ENCODE measurements around the gene SLC35B4.

The SLC35B4 gene

GRCh38 chr7:134297489-134297888 lies 19.2 kb downstream of the SLC35B4 start:
- TF ChIP-seq, protein P1, sequence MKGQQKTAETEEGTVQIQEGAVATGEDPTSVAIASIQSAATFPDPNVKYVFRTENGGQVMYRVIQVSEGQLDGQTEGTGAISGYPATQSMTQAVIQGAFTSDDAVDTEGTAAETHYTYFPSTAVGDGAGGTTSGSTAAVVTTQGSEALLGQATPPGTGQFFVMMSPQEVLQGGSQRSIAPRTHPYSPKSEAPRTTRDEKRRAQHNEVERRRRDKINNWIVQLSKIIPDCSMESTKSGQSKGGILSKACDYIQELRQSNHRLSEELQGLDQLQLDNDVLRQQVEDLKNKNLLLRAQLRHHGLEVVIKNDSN (IDR thresholded peaks at IDR 0.05): no peak
- no peak for TF ChIP-seq EP300 (IDR thresholded peaks at IDR 0.05; ENCODE audit: borderline replicate concordance)
- TF ChIP-seq EGR1 (IDR thresholded peaks at IDR 0.05): no peak
- no peak for TF ChIP-seq RAD21 (IDR thresholded peaks at IDR 0.05; ENCODE audit: low read depth)
- TF ChIP-seq NFIC (IDR thresholded peaks at IDR 0.05): no peak
- TF ChIP-seq, protein P2, sequence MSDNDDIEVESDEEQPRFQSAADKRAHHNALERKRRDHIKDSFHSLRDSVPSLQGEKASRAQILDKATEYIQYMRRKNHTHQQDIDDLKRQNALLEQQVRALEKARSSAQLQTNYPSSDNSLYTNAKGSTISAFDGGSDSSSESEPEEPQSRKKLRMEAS (IDR thresholded peaks at IDR 0.05): no peak
- TF ChIP-seq FOXM1 (IDR thresholded peaks at IDR 0.05; ENCODE audit: borderline replicate concordance, low read depth): no peak
- no peak for TF ChIP-seq YY1 (IDR thresholded peaks at IDR 0.05; ENCODE audit: low read depth)
- TF ChIP-seq CEBPB (IDR thresholded peaks at IDR 0.05): no peak
- no peak for TF ChIP-seq ZBTB7A (IDR thresholded peaks at IDR 0.05; ENCODE audit: low read depth)
- TF ChIP-seq, protein P3, sequence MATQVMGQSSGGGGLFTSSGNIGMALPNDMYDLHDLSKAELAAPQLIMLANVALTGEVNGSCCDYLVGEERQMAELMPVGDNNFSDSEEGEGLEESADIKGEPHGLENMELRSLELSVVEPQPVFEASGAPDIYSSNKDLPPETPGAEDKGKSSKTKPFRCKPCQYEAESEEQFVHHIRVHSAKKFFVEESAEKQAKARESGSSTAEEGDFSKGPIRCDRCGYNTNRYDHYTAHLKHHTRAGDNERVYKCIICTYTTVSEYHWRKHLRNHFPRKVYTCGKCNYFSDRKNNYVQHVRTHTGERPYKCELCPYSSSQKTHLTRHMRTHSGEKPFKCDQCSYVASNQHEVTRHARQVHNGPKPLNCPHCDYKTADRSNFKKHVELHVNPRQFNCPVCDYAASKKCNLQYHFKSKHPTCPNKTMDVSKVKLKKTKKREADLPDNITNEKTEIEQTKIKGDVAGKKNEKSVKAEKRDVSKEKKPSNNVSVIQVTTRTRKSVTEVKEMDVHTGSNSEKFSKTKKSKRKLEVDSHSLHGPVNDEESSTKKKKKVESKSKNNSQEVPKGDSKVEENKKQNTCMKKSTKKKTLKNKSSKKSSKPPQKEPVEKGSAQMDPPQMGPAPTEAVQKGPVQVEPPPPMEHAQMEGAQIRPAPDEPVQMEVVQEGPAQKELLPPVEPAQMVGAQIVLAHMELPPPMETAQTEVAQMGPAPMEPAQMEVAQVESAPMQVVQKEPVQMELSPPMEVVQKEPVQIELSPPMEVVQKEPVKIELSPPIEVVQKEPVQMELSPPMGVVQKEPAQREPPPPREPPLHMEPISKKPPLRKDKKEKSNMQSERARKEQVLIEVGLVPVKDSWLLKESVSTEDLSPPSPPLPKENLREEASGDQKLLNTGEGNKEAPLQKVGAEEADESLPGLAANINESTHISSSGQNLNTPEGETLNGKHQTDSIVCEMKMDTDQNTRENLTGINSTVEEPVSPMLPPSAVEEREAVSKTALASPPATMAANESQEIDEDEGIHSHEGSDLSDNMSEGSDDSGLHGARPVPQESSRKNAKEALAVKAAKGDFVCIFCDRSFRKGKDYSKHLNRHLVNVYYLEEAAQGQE (IDR thresholded peaks at IDR 0.05; ENCODE audit: low read depth): no peak
- TF ChIP-seq TEAD4 (IDR thresholded peaks at IDR 0.05): no peak
- TF ChIP-seq TAF1 (IDR thresholded peaks at IDR 0.05; ENCODE audit: low read depth): no peak
- no peak for TF ChIP-seq CREB1 (IDR thresholded peaks at IDR 0.05; ENCODE audit: low read depth)
- TF ChIP-seq TCF12 (IDR thresholded peaks at IDR 0.05; ENCODE audit: low read depth): no peak

DNA sequence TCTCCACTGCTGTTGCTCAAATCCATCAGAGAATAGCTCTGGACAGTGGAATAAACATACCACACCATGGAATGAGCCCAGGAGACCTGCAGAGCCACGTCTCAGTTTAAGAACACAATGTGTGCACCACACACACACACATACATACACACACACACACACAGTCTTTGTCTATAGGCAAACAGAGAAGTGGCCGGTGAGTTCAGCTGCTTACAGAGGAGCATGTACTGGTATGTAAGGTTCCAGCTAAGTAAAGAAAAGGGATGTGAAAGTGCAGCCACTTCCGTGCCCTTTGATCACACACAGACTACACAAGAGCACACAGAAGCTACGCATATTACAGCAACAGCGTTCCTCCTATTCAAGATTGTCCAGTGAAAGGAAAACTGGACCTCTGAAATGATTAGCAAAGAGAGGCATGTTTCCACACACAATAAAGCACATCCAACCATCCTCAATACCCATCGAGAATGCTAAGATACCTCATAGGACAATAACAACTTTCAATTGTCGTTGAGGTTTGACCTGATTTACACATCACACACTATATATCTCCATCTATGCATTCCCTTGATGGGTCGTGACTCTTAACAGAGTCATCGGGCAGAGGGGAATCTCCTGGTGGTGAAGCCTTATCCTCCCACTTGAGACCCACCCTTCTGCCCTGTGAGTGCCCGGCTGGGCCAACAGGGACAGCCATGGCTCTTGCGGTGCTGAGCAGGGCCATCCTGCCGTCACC lies 23.6 kb downstream of the SLC35B4 start:
- TF ChIP-seq, protein P3 (IDR thresholded peaks at IDR 0.05; ENCODE audit: low read depth): no peak
- TF ChIP-seq YY1 (IDR thresholded peaks at IDR 0.05; ENCODE audit: low read depth) (no peak), TAF1 (IDR thresholded peaks at IDR 0.05; ENCODE audit: low read depth) (no peak), RAD21 (IDR thresholded peaks at IDR 0.05; ENCODE audit: low read depth) (no peak), TEAD4 (IDR thresholded peaks at IDR 0.05) (no peak), FOXM1 (IDR thresholded peaks at IDR 0.05; ENCODE audit: borderline replicate concordance, low read depth) (no peak), ZBTB7A (IDR thresholded peaks at IDR 0.05; ENCODE audit: low read depth) (no peak), CEBPB (IDR thresholded peaks at IDR 0.05) (no peak), TCF12 (IDR thresholded peaks at IDR 0.05; ENCODE audit: low read depth) (no peak), CREB1 (IDR thresholded peaks at IDR 0.05; ENCODE audit: low read depth) (no peak), EGR1 (IDR thresholded peaks at IDR 0.05) (no peak), EP300 (IDR thresholded peaks at IDR 0.05; ENCODE audit: borderline replicate concordance) (no peak), NFIC (IDR thresholded peaks at IDR 0.05) (no peak)
- TF ChIP-seq, protein P1 (IDR thresholded peaks at IDR 0.05): no peak
- TF ChIP-seq, protein P2 (IDR thresholded peaks at IDR 0.05): no peak

DNA sequence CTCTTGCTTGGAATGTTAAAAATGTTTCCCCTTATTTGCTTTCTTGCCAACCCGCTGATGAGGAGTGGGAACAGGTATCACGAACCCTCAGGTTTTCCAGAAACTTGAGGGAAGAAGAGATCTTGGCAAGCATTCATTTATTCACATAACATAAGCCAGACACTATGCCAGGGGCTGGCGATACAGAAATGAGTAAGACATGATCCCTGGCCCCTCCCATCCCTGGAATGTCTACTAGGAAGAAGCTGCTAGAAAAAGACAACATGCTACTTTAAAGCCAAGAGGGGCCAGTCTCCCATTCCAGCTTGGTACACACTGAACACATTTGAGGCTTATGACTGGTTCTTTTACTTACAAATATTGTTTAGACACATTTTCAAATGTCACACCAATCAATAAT lies 26.4 kb downstream of the SLC35B4 start:
- no peak; the same call in 1 of the 2 replicates for TF ChIP-seq TEAD4 (IDR thresholded peaks at IDR 0.05)
- TF ChIP-seq RAD21 (IDR thresholded peaks at IDR 0.05; ENCODE audit: low read depth): no peak
- TF ChIP-seq NFIC (IDR thresholded peaks at IDR 0.05): no peak
- TF ChIP-seq, protein P1 (IDR thresholded peaks at IDR 0.05): no peak
- TF ChIP-seq TCF12 (IDR thresholded peaks at IDR 0.05; ENCODE audit: low read depth): no peak
- TF ChIP-seq CREB1 (IDR thresholded peaks at IDR 0.05; ENCODE audit: low read depth): no peak
- no peak for TF ChIP-seq TAF1 (IDR thresholded peaks at IDR 0.05; ENCODE audit: low read depth)
- no peak for TF ChIP-seq EGR1 (IDR thresholded peaks at IDR 0.05)
- TF ChIP-seq CEBPB (IDR thresholded peaks at IDR 0.05): no peak
- no peak for TF ChIP-seq EP300 (IDR thresholded peaks at IDR 0.05; ENCODE audit: borderline replicate concordance)
- TF ChIP-seq, protein P2 (IDR thresholded peaks at IDR 0.05): no peak
- TF ChIP-seq FOXM1 (IDR thresholded peaks at IDR 0.05; ENCODE audit: borderline replicate concordance, low read depth): no peak
- no peak for TF ChIP-seq ZBTB7A (IDR thresholded peaks at IDR 0.05; ENCODE audit: low read depth)
- TF ChIP-seq YY1 (IDR thresholded peaks at IDR 0.05; ENCODE audit: low read depth): no peak
- TF ChIP-seq, protein P3 (IDR thresholded peaks at IDR 0.05; ENCODE audit: low read depth): no peak
